HCT116 (cell line): ENCODE data around the gene AAMP. TPM values are rescaled to one million over a fixed set of nuclear protein-coding genes. Genes with fewer than 3 reads are reported as not detected.

Experiments used
- ATAC-seq: fragments of 200-7000 bp; cut with Tn5 transposase; 2 replicates; pipeline ENCODE4 v1.9.1; 2020; ENCODE audit warnings: mild to moderate bottlenecking, moderate library complexity
- BruUV-seq: library from RNA; stranded (reverse); fragments of 400-500 nt; replicated peaks from 2 replicates; lab custom pipeline; 2021; lab: Mats Ljungman, UMichigan
- CTCF ChIA-PET: fragments of 300-600 bp; sonication (Branson Sonifier 250); formaldehyde crosslinking; loops from one replicate; lab custom pipeline; 2021; ENCODE audit warnings: antibody characterized with exemption; lab: Charles Lee
- POLR2A ChIA-PET: fragments of 300-600, 350-600 bp; sonication (Branson Sonifier 250); formaldehyde crosslinking; loops from one replicate; lab custom pipeline; 2021; ENCODE audit warnings: antibody characterized with exemption; lab: Charles Lee
- RAD21 ChIA-PET, 2 experiments: fragments of 300-600 bp; sonication (Branson Sonifier 250); formaldehyde crosslinking; loops; one replicate each; lab custom pipeline; 2023; ENCODE audit warnings: low total read pairs in 2 of 2; ENCODE audit not compliant: uncharacterized antibody in 2 of 2, unreplicated experiment in 2 of 2, low non-redundant PET in 1 of 2; lab: Charles Lee
- DNase-seq: peaks from one replicate; pipeline ENCODE4 v3.0.0-alpha.2; 2010; ENCODE audit warnings: low read depth, low spot score
- H2AFZ ChIP-seq: fragments of 200-600 bp; shearing (Covaris generic), sonication (generic); 2 replicates; pipeline ENCODE4 v1.6.1; 2017; ENCODE audit warnings: low read depth, mixed run types, mixed read lengths, antibody characterized with exemption, low read length; ENCODE audit not compliant: poor library complexity, severe bottlenecking
- H3K27ac ChIP-seq: 2 replicates; pipeline ENCODE4 v1.5.1; 2012; ENCODE audit warnings: low read depth, low read length
- H3K27me3 ChIP-seq: fragments of 200-600 bp; sonication (generic); 2 replicates; pipeline ENCODE4 v1.6.1; 2016; ENCODE audit warnings: mixed run types, low read length, mixed read lengths; ENCODE audit not compliant: insufficient read depth
- H3K36me3 ChIP-seq, 2 experiments: fragments of 200-500 bp in 1 of 2; fragments of 200-600 bp in 1 of 2; sonication (Bioruptor generic) in 1 of 2; sonication (generic) in 1 of 2; 2 replicates each; pipeline versions ENCODE4 v1.5.1 to v1.6.1; 2014 to 2016; ENCODE audit warnings: low read length in 2 of 2, inconsistent platforms in 1 of 2, mixed read lengths in 1 of 2, mixed run types in 1 of 2; ENCODE audit not compliant: insufficient read depth in 2 of 2, control insufficient read depth in 1 of 2
- H3K4me1 ChIP-seq, 2 experiments: fragments of 200-600 bp in 1 of 2; sonication (generic) in 1 of 2; 2 replicates each; pipeline versions ENCODE4 v1.5.1 to v1.6.1; 2012 to 2017; ENCODE audit warnings: low read length in 2 of 2, inconsistent platforms in 1 of 2, mild to moderate bottlenecking in 1 of 2, mixed read lengths in 1 of 2, mixed run types in 1 of 2, moderate library complexity in 1 of 2; ENCODE audit not compliant: insufficient read depth in 2 of 2, control insufficient read depth in 1 of 2
- H3K4me2 ChIP-seq: fragments of 200-600 bp; sonication (generic); 2 replicates; pipeline ENCODE4 v1.6.1; 2017; ENCODE audit warnings: mixed run types, low read length, mixed read lengths
- H3K4me3 ChIP-seq, 2 experiments: fragments of 200-600 bp in 1 of 2; sonication (generic) in 1 of 2; replicated peaks in 1 of 2; 2 replicates each; pipeline ENCODE4 v1.5.1; 2011 to 2016; ENCODE audit warnings: low read length in 2 of 2, control low read depth in 1 of 2, low read depth in 1 of 2, mild to moderate bottlenecking in 1 of 2, mixed read lengths in 1 of 2, mixed run types in 1 of 2
- H3K79me2 ChIP-seq: fragments of 200-600 bp; sonication (generic); 2 replicates; pipeline ENCODE4 v1.6.1; 2017; ENCODE audit warnings: mild to moderate bottlenecking, mixed run types, low read length, moderate library complexity, mixed read lengths; ENCODE audit not compliant: insufficient read depth
- H3K9ac ChIP-seq: fragments of 200-600 bp; sonication (generic); 2 replicates; pipeline ENCODE4 v1.6.1; 2016; ENCODE audit warnings: low read length, mixed read lengths
- H3K9me2 ChIP-seq: fragments of 200-600 bp; sonication (generic), shearing (Covaris generic); 2 replicates; pipeline ENCODE4 v1.6.1; 2017; ENCODE audit warnings: mixed run types, mild to moderate bottlenecking, moderate library complexity; ENCODE audit not compliant: insufficient read depth
- H3K9me3 ChIP-seq, 2 experiments: fragments of 200-500 bp in 1 of 2; fragments of 200-600 bp in 1 of 2; sonication (Bioruptor generic) in 1 of 2; sonication (generic) in 1 of 2; 2 replicates each; pipeline ENCODE4 v1.6.1; 2014 to 2017; ENCODE audit warnings: low read length in 2 of 2, mixed read lengths in 2 of 2, inconsistent platforms in 1 of 2, low read depth in 1 of 2, mild to moderate bottlenecking in 1 of 2, mixed run types in 1 of 2, moderate library complexity in 1 of 2; ENCODE audit not compliant: control insufficient read depth in 1 of 2, insufficient read depth in 1 of 2
- H4K20me1 ChIP-seq: fragments of 200-600 bp; sonication (generic), shearing (Covaris generic); 2 replicates; pipeline ENCODE4 v1.6.1; 2017; ENCODE audit warnings: mixed run types, mild to moderate bottlenecking, moderate library complexity; ENCODE audit not compliant: insufficient read depth
- CEBPB ChIP-seq: IDR thresholded peaks from 2 replicates; pipeline ENCODE4 v1.6.1; 2012; ENCODE audit warnings: low read depth
- CTCF ChIP-seq, 3 experiments: fragments of 200-600 bp in 1 of 3; sonication (generic) in 1 of 3; IDR thresholded peaks in 2 of 3; conservative IDR thresholded peaks in 1 of 3; 2 replicates each; pipeline ENCODE4 v1.5.1; 2012 to 2017; ENCODE audit warnings: low read depth in 2 of 3, low read length in 2 of 3, antibody characterized with exemption in 1 of 3, borderline replicate concordance in 1 of 3, control low read depth in 1 of 3, mild to moderate bottlenecking in 1 of 3, mixed read lengths in 1 of 3, mixed run types in 1 of 3, moderate library complexity in 1 of 3; ENCODE audit not compliant: insufficient read depth in 1 of 3
- ELF1 ChIP-seq: IDR thresholded peaks from 2 replicates; pipeline ENCODE4 v1.6.1; 2012; ENCODE audit warnings: low read depth, borderline replicate concordance
- EZH2phosphoT487 ChIP-seq: fragments of 200-600 bp; IDR thresholded peaks from 2 replicates; pipeline ENCODE4 v1.6.1; 2018; ENCODE audit warnings: antibody characterized with exemption, borderline replicate concordance
- POLR2AphosphoS5 ChIP-seq: IDR thresholded peaks from 2 replicates; pipeline ENCODE4 v1.6.1; 2011; ENCODE audit warnings: mild to moderate bottlenecking, low read depth, low read length, moderate library complexity
- REST ChIP-seq: IDR thresholded peaks from 2 replicates; pipeline ENCODE4 v1.6.1; 2012; ENCODE audit warnings: low read depth
- SP1 ChIP-seq: IDR thresholded peaks from 2 replicates; pipeline ENCODE4 v1.6.1; 2012; ENCODE audit warnings: low read depth
- SRF ChIP-seq: IDR thresholded peaks from 2 replicates; pipeline ENCODE4 v1.6.1; 2012; ENCODE audit warnings: low read depth
- intact Hi-C: fragments of 100-400 bp; cut with micrococcal nuclease; formaldehyde crosslinking; loops from 2 replicates; pipeline ENCODE4 v1.10.0; 2022
- total RNA-seq: library from RNA; stranded (reverse); gene quantifications from one replicate; pipeline ENCODE4 v1.2.1, GENCODE V29; 2021; ENCODE audit not compliant: unreplicated experiment

The AAMP gene
- total RNA-seq, 1 experiment from 2014 or later: 111 TPM

DNA sequence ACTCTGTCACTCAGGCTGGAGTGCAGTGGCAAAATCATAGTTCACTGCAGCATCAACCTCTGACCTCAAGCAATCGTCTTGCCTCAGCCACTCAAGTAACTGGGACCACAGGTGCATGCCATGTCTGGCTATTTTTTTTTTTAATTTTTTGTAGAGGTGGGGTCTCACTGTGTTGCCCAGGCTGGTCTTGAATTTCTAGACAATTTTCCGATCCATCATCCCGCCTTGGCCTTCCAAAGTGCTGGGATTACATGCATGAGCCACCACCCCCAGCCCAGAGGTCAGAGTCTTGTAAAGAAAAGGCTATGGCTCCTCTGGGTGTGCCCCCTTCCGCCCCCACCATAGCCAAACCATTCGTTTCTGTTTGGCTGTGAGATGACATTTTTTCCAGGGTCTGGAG lies 35.4 kb upstream of the AAMP start:
- H3K36me3 ChIP-seq: no peaks in the 10 kb centered on the region
- H3K79me2 ChIP-seq: no peaks in the 10 kb centered on the region
- no peak overlapping the region for H3K4me2 ChIP-seq
- H4K20me1 ChIP-seq: no peaks in the 10 kb centered on the region
- no peak overlapping the region for H2AFZ ChIP-seq
- H3K27ac ChIP-seq: no peak overlapping the region
- H3K27me3 ChIP-seq: no peaks in the 10 kb centered on the region
- H3K9me3 ChIP-seq: no peaks in the 10 kb centered on the region
- no peak for TF ChIP-seq SRF
- no peak for TF ChIP-seq CEBPB
- TF ChIP-seq REST: no peak
- TF ChIP-seq ELF1: no peak
- TF ChIP-seq CTCF (IDR thresholded peaks at IDR 0.05 in 2 of 3, conservative IDR thresholded peaks at IDR 0.05 in 1 of 3; ENCODE audit: borderline replicate concordance in 1 of 3, insufficient read depth in 1 of 3, low read depth in 2 of 3, low read length in 2 of 3): no peak
- TF ChIP-seq SP1: no peak
- TF ChIP-seq EZH2phosphoT487: no peak
- no peak for TF ChIP-seq POLR2AphosphoS5
- ChIA-PET CTCF (no interaction called here), POLR2A (no interaction called here), RAD21 (no interaction called here)
- intact Hi-C loops: no loop called here
- no TSS peak for BruUV-seq
- H3K4me1 ChIP-seq: peaks cover 3 to 9% of the 10 kb centered on the region in 2 experiments; a peak in 2 of 4 replicates
- no peak overlapping the region for H3K4me3 ChIP-seq
- no peaks in the 10 kb centered on the region for H3K9me2 ChIP-seq
- DNase-seq (no peak), ATAC-seq (no peak)
- no peak overlapping the region for H3K9ac ChIP-seq
